Cardiac septum (tissue), 1 donor: ENCODE results near the gene ERC2. TPM values are rescaled to one million over a fixed set of nuclear protein-coding genes. Genes with fewer than 3 reads are reported as not detected.

Source experiments
- DNase-seq: peaks from one replicate; pipeline ENCODE4 v3.0.0-alpha.2; 2020; ENCODE audit warnings: low spot score
- intact Hi-C: fragments of 100-400 bp; cut with DNase I; formaldehyde crosslinking; loops from one replicate; pipeline ENCODE4 v1.14.0; 2022
- total RNA-seq: library from RNA; stranded (reverse); fragmentation: NEBNext Ultra II Directional; extraction: Animal tissue kit (Norgen Biotek cat#: 25700); gene quantifications from one replicate; pipeline ENCODE4 v1.2.1, GENCODE V29; 2021
- donor health status: DM: no; HTN: no; CAD: no.

Gene ERC2
- total RNA-seq, 1 donor from 2014 or later, result 6.2 TPM

- intact Hi-C loops, result no loop called here
- no peak for DNase-seq
Measured at GRCh38 chr3:55556619-55557537, 911.4 kb downstream of the ERC2 start.

- intact Hi-C loops, result no loop called here
- DNase-seq, result no peak
Measured at GRCh38 chr3:55555873-55556618, 912.2 kb downstream of the ERC2 start.

GRCh38 chr3:55554634-55555425 lies 913.4 kb downstream of the ERC2 start:
- intact Hi-C loops, result no loop called here

GRCh38 chr3:55551644-55552043 lies 916.6 kb downstream of the ERC2 start:
- DNase-seq, result no peak
- intact Hi-C loops, result no loop called here

More at GRCh38 chr3:55554634-55555425, 913.4 kb downstream of the ERC2 start:
- DNase-seq, result no peak

GRCh38 chr3:55549177-55549576 lies 919.1 kb downstream of the ERC2 start:
- intact Hi-C loops, result no loop called here
- no peak for DNase-seq

GRCh38 chr3:55546866-55547669 lies 921.2 kb downstream of the ERC2 start:
- intact Hi-C loops, result no loop called here
- no peak for DNase-seq

- no peak for DNase-seq
- intact Hi-C loops, result no loop called here
Measured at GRCh38 chr3:55545995-55546394, 922.3 kb downstream of the ERC2 start.

- no peak for DNase-seq
- intact Hi-C loops, result no loop called here
Measured at GRCh38 chr3:55544219-55544618, 924.0 kb downstream of the ERC2 start.

GRCh38 chr3:55543181-55543614 lies 925.1 kb downstream of the ERC2 start:
- intact Hi-C loops, result no loop called here
- DNase-seq, result no peak

- DNase-seq, result no peak
- intact Hi-C loops, result no loop called here
Measured at GRCh38 chr3:55541456-55541855, 926.8 kb downstream of the ERC2 start.

GRCh38 chr3:55541016-55541415 lies 927.3 kb downstream of the ERC2 start:
- intact Hi-C loops, result no loop called here
- no peak for DNase-seq

GRCh38 chr3:55540579-55540978 lies 927.7 kb downstream of the ERC2 start:
- intact Hi-C loops, result no loop called here
- DNase-seq, result no peak

- intact Hi-C loops, result no loop called here
Measured at GRCh38 chr3:55538158-55538557, 930.1 kb downstream of the ERC2 start.

GRCh38 chr3:55537563-55537962 lies 930.7 kb downstream of the ERC2 start:
- no peak for DNase-seq
- intact Hi-C loops, result no loop called here

More at GRCh38 chr3:55538158-55538557, 930.1 kb downstream of the ERC2 start:
- no peak for DNase-seq

GRCh38 chr3:55537129-55537528 lies 931.1 kb downstream of the ERC2 start:
- intact Hi-C loops, result no loop called here
- DNase-seq, result no peak

- DNase-seq, result no peak
- intact Hi-C loops, result no loop called here
Measured at GRCh38 chr3:55534876-55535275, 933.4 kb downstream of the ERC2 start.

GRCh38 chr3:55532806-55533205 lies 935.5 kb downstream of the ERC2 start:
- intact Hi-C loops, result no loop called here
- no peak for DNase-seq

- intact Hi-C loops, result no loop called here
- DNase-seq, result no peak
Measured at GRCh38 chr3:55531321-55531720, 936.9 kb downstream of the ERC2 start.

GRCh38 chr3:55527361-55527760 lies 940.9 kb downstream of the ERC2 start:
- no peak for DNase-seq
- intact Hi-C loops, result no loop called here
